HG03521 (cell line): ENCODE data around the gene UBE2L6.

ENCODE experiments used
- ATAC-seq: cut with Tn5 transposase; IDR thresholded peaks from one replicate; pipeline ENCODE4 v1.9.1; 2021; ENCODE audit warnings: mild to moderate bottlenecking, moderate library complexity; ENCODE audit not compliant: unreplicated experiment

Gene UBE2L6

GRCh38 chr11:57501953-57502352 lies 65.5 kb downstream of the UBE2L6 start:
- no peak for ATAC-seq
